ENCODE results near the gene CENPP. TPM values are rescaled to one million over a fixed set of nuclear protein-coding genes. Genes with fewer than 3 reads are reported as not detected.
"Not testable (repeated sequence)": the region's sequence is repeated elsewhere in the genome, so short reads cannot be mapped to it uniquely, and the experiment has no call there.

Gene CENPP
- total RNA-seq, 2 experiments from 2014 or later: 26.4 to 29.1 TPM

GRCh38 chr9:92571871-92572270 lies 246.1 kb downstream of the CENPP start:
- H3K27me3 Mint-ChIP-seq (ENCODE audit: low read depth); H3K9me3 Mint-ChIP-seq (ENCODE audit: insufficient read depth); DNase-seq; H3K4me1 Mint-ChIP-seq (ENCODE audit: low read depth); CTCF ChIA-PET; H3K27ac Mint-ChIP-seq; H3K36me3 Mint-ChIP-seq (ENCODE audit: low read depth); ATAC-seq; H3K4me3 Mint-ChIP-seq; POLR2A ChIA-PET: not testable (repeated sequence)

GRCh38 chr9:92573612-92574011 lies 247.9 kb downstream of the CENPP start:
- H3K4me1 Mint-ChIP-seq (ENCODE audit: low read depth); ATAC-seq; H3K4me3 Mint-ChIP-seq; H3K9me3 Mint-ChIP-seq (ENCODE audit: insufficient read depth); DNase-seq; H3K36me3 Mint-ChIP-seq (ENCODE audit: low read depth); H3K27ac Mint-ChIP-seq; H3K27me3 Mint-ChIP-seq (ENCODE audit: low read depth); CTCF ChIA-PET; POLR2A ChIA-PET: not testable (repeated sequence)

GRCh38 chr9:92576175-92576574 lies 250.4 kb downstream of the CENPP start:
- CTCF ChIA-PET: no interaction called here
- H3K4me3 Mint-ChIP-seq: no peak overlapping the region
- no peak for ATAC-seq

GRCh38 chr9:92589923-92590322 lies 264.2 kb downstream of the CENPP start:
- H3K4me3 Mint-ChIP-seq: no peak overlapping the region
- DNase-seq: no peak
- peaks cover 3% of the 10 kb centered on the region for H3K9me3 Mint-ChIP-seq (ENCODE audit: insufficient read depth)
- no peak overlapping the region for H3K27ac Mint-ChIP-seq
- CTCF ChIA-PET: no interaction called here
- ATAC-seq: no peak
- no peaks in the 10 kb centered on the region for H3K4me1 Mint-ChIP-seq (ENCODE audit: low read depth)
- POLR2A ChIA-PET: no interaction called here
- no peaks in the 10 kb centered on the region for H3K27me3 Mint-ChIP-seq (ENCODE audit: low read depth)
- H3K36me3 Mint-ChIP-seq (ENCODE audit: low read depth): peaks cover 2% of the 10 kb centered on the region

More at GRCh38 chr9:92576175-92576574, 250.4 kb downstream of the CENPP start:
- POLR2A ChIA-PET: no interaction called here
- Mint-ChIP-seq H3K36me3 (ENCODE audit: low read depth) (peaks cover 5% of the 10 kb centered on the region), H3K27ac (no peak overlapping the region), H3K9me3 (ENCODE audit: insufficient read depth) (peaks cover 4% of the 10 kb centered on the region), H3K27me3 (ENCODE audit: low read depth) (peaks cover 2% of the 10 kb centered on the region), H3K4me1 (ENCODE audit: low read depth) (no peaks in the 10 kb centered on the region)
- no peak for DNase-seq

GRCh38 chr9:92590377-92590776 lies 264.6 kb downstream of the CENPP start:
- H3K27ac Mint-ChIP-seq: no peak overlapping the region
- CTCF ChIA-PET: no interaction called here
- POLR2A ChIA-PET: no interaction called here

GRCh38 chr9:92592537-92592936 lies 266.8 kb downstream of the CENPP start:
- CTCF ChIA-PET: no interaction called here
- Mint-ChIP-seq H3K4me3 (no peak overlapping the region), H3K36me3 (ENCODE audit: low read depth) (no peaks in the 10 kb centered on the region), H3K9me3 (ENCODE audit: insufficient read depth) (no peaks in the 10 kb centered on the region), H3K4me1 (ENCODE audit: low read depth) (no peaks in the 10 kb centered on the region), H3K27me3 (ENCODE audit: low read depth) (no peaks in the 10 kb centered on the region), H3K27ac (no peak overlapping the region)
- POLR2A ChIA-PET: no interaction called here
- ATAC-seq (no peak), DNase-seq (no peak)

More at GRCh38 chr9:92590377-92590776, 264.6 kb downstream of the CENPP start:
- Mint-ChIP-seq H3K36me3 (ENCODE audit: low read depth) (peaks cover 2% of the 10 kb centered on the region), H3K4me1 (ENCODE audit: low read depth) (no peaks in the 10 kb centered on the region), H3K27me3 (ENCODE audit: low read depth) (no peaks in the 10 kb centered on the region), H3K9me3 (ENCODE audit: insufficient read depth) (peaks cover 3% of the 10 kb centered on the region), H3K4me3 (no peak overlapping the region)
- DNase-seq (no peak), ATAC-seq (no peak)

DNA sequence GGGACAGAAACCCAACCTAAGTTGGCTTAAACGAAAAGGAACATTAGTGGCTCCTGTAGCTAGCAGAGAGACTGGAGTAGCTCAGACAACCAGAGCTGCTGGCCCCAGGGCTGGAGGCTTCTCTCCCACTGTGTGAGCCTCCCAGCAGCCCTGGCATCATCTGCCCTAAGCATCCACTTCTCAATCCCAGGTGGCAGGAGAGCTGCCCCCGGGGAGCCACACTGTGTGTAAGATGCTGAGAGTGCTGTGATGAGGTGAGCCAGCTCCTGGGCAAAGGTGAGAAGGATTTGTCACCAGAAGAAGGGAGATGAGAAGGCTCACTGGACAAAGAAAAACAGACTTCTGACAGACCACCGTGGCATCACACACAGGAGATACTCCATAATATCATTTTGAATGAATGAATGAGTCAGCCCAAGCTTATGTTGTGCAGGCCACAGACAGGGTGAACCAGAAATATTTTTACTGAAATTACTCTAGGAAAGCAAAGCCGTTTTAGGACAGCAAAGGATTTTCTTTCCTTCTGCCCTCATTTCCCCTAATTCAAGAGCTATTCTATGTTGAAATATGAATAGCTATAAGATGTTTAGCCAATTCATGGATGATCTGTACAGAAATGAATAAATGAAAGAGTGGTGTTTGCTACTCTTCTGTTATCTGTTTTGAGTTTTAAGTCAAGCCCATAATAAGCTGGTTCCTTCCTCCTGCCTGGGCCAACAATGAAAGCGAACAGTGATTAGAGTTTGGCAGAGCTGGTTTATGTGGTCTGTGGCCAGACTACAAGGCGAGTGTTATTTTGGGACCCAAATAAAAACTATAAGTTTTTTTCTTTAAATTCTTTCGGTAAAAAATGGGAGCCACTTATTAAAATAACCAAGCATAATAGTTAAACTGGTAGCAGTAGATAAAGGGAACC lies 267.5 kb downstream of the CENPP start:
- Mint-ChIP-seq H3K27me3 (ENCODE audit: low read depth) (no peaks in the 10 kb centered on the region), H3K27ac (no peak overlapping the region), H3K9me3 (ENCODE audit: insufficient read depth) (no peaks in the 10 kb centered on the region), H3K36me3 (ENCODE audit: low read depth) (no peaks in the 10 kb centered on the region), H3K4me3 (no peak overlapping the region), H3K4me1 (ENCODE audit: low read depth) (no peaks in the 10 kb centered on the region)
- POLR2A ChIA-PET: no interaction called here
- CTCF ChIA-PET: no interaction called here
- ATAC-seq (no peak), DNase-seq (no peak)

- H3K9me3 Mint-ChIP-seq (ENCODE audit: insufficient read depth); H3K27ac Mint-ChIP-seq; POLR2A ChIA-PET; H3K4me3 Mint-ChIP-seq; H3K4me1 Mint-ChIP-seq (ENCODE audit: low read depth); DNase-seq; H3K27me3 Mint-ChIP-seq (ENCODE audit: low read depth); ATAC-seq; H3K36me3 Mint-ChIP-seq (ENCODE audit: low read depth): not testable (repeated sequence)
- CTCF ChIA-PET: interaction anchor here (1.0 kb wide), 1 partner anchor 455 kb away, joined by 3 read pairs; no protein-coding TSS in a partner anchor
Measured at GRCh38 chr9:92595075-92595474, 269.3 kb downstream of the CENPP start.

GRCh38 chr9:92595930-92596329 lies 270.2 kb downstream of the CENPP start:
- CTCF ChIA-PET: no interaction called here

GRCh38 chr9:92598382-92598781 lies 272.6 kb downstream of the CENPP start:
- no peak for ATAC-seq
- no peaks in the 10 kb centered on the region for H3K9me3 Mint-ChIP-seq (ENCODE audit: insufficient read depth)
- H3K4me3 Mint-ChIP-seq: no peak overlapping the region
- DNase-seq: no peak
- POLR2A ChIA-PET: no interaction called here
- peaks cover 2% of the 10 kb centered on the region for H3K36me3 Mint-ChIP-seq (ENCODE audit: low read depth)
- no peaks in the 10 kb centered on the region for H3K4me1 Mint-ChIP-seq (ENCODE audit: low read depth)
- H3K27ac Mint-ChIP-seq: no peak overlapping the region
- H3K27me3 Mint-ChIP-seq (ENCODE audit: low read depth): no peaks in the 10 kb centered on the region
- CTCF ChIA-PET: no interaction called here

More at GRCh38 chr9:92595930-92596329, 270.2 kb downstream of the CENPP start:
- no peak for DNase-seq
- no peak for ATAC-seq
- Mint-ChIP-seq H3K4me1 (ENCODE audit: low read depth) (no peaks in the 10 kb centered on the region), H3K9me3 (ENCODE audit: insufficient read depth) (no peaks in the 10 kb centered on the region), H3K27me3 (ENCODE audit: low read depth) (no peaks in the 10 kb centered on the region), H3K36me3 (ENCODE audit: low read depth) (no peaks in the 10 kb centered on the region), H3K4me3 (no peak overlapping the region), H3K27ac (no peak overlapping the region)
- POLR2A ChIA-PET: no interaction called here

GRCh38 chr9:92599938-92600461 lies 274.2 kb downstream of the CENPP start:
- H3K27ac Mint-ChIP-seq: no peak overlapping the region
- DNase-seq (no peak), ATAC-seq (no peak)
- no peaks in the 10 kb centered on the region for H3K27me3 Mint-ChIP-seq (ENCODE audit: low read depth)
- H3K36me3 Mint-ChIP-seq (ENCODE audit: low read depth): peaks cover 5% of the 10 kb centered on the region
- no peak overlapping the region for H3K4me3 Mint-ChIP-seq
- ChIA-PET POLR2A (no interaction called here), CTCF (no interaction called here)
- H3K4me1 Mint-ChIP-seq (ENCODE audit: low read depth): no peaks in the 10 kb centered on the region
- peaks cover 9% of the 10 kb centered on the region for H3K9me3 Mint-ChIP-seq (ENCODE audit: insufficient read depth)

- H3K27ac Mint-ChIP-seq: no peak overlapping the region
- ChIA-PET CTCF (no interaction called here), POLR2A (no interaction called here)
- peaks cover 10% of the 10 kb centered on the region for H3K36me3 Mint-ChIP-seq (ENCODE audit: low read depth)
- H3K4me1 Mint-ChIP-seq (ENCODE audit: low read depth): no peaks in the 10 kb centered on the region
- no peaks in the 10 kb centered on the region for H3K27me3 Mint-ChIP-seq (ENCODE audit: low read depth)
- no peak for DNase-seq
- peaks cover 15% of the 10 kb centered on the region for H3K9me3 Mint-ChIP-seq (ENCODE audit: insufficient read depth)
- ATAC-seq: no peak
- H3K4me3 Mint-ChIP-seq: no peak overlapping the region
Measured at GRCh38 chr9:92600462-92601261, 274.9 kb downstream of the CENPP start.

All from activated CD8-positive, alpha-beta T cell treated with anti-CD3 and anti-CD28 coated beads, Interleukin-2, amount 10 ng/mL, durations not matched to agents 7 days and 5 days (primary cell).